Skeletal muscle tissue (tissue), 4 donors: ENCODE data around the gene TRIO. TPM values are rescaled to one million over a fixed set of nuclear protein-coding genes. Genes with fewer than 3 reads are reported as not detected.

Experiments
- H3K27ac ChIP-seq: one replicate; pipeline ENCODE4 v1.7.0; 2013; ENCODE audit warnings: mild to moderate bottlenecking, low read depth, low read length, inconsistent platforms
- H3K27me3 ChIP-seq, 3 donors: one replicate each; pipeline ENCODE4 v1.7.0; 2013; ENCODE audit warnings: low read length in 3 of 3; ENCODE audit not compliant: control insufficient read depth in 3 of 3, insufficient read depth in 3 of 3
- H3K36me3 ChIP-seq, 3 donors: one replicate each; pipeline ENCODE4 v1.7.0; 2013; ENCODE audit warnings: low read length in 3 of 3; ENCODE audit not compliant: control insufficient read depth in 3 of 3, insufficient read depth in 3 of 3
- H3K4me1 ChIP-seq, 3 donors: one replicate each; pipeline ENCODE4 v1.7.0; 2013; ENCODE audit warnings: low read length in 3 of 3, mild to moderate bottlenecking in 3 of 3; ENCODE audit not compliant: control insufficient read depth in 3 of 3, insufficient read depth in 3 of 3
- H3K4me3 ChIP-seq, 3 donors: one replicate each; pipeline ENCODE4 v1.7.0; 2013; ENCODE audit warnings: low read length in 3 of 3
- H3K9ac ChIP-seq, 3 donors: one replicate each; pipeline ENCODE4 v1.7.0; 2013; ENCODE audit warnings: low read length in 3 of 3, mild to moderate bottlenecking in 3 of 3, moderate library complexity in 2 of 3, low read depth in 1 of 3
- H3K9me3 ChIP-seq, 3 donors: one replicate each; pipeline ENCODE4 v1.7.0; 2013; ENCODE audit warnings: low read length in 3 of 3; ENCODE audit not compliant: control insufficient read depth in 3 of 3
- total RNA-seq: library from RNA; depleted of rRNA; stranded (reverse); fragments of >200 nt; gene quantifications from one replicate; pipeline ENCODE4 v1.2.3, GENCODE V29; 2014
- donor health status: Osteomylitis.

Gene TRIO
- total RNA-seq, 1 donor from 2014 or later, result 200 TPM

DNA sequence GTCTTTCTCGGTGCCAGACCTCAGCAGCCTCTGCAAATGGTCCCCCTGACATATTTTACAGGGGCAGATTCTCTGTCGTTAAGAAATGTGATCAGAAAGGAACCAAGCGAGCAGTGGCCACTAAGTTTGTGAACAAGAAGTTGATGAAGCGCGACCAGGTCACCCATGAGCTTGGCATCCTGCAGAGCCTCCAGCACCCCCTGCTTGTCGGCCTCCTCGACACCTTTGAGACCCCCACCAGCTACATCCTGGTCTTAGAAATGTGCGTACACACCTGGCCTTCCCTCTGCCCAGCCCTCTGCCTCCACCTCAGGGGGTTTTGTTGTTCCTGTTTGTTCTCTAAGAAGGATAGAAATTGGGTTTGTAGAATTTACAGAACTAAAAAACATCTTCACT, 361.2 kb downstream of the TRIO start:
- H3K27me3 ChIP-seq, result no peaks in the 10 kb centered on the region
- H3K9ac ChIP-seq, result no peak overlapping the region
- H3K4me3 ChIP-seq, result no peak overlapping the region
- no peaks in the 10 kb centered on the region for H3K9me3 ChIP-seq
- peaks cover 0 to 14% (median 12%) of the 10 kb centered on the region in 3 donors for H3K4me1 ChIP-seq
- H3K27ac ChIP-seq, result peak overlapping the region; percentile 80
- peaks cover 50 to 56% (median 50%) of the 10 kb centered on the region in 3 donors for H3K36me3 ChIP-seq

DNA sequence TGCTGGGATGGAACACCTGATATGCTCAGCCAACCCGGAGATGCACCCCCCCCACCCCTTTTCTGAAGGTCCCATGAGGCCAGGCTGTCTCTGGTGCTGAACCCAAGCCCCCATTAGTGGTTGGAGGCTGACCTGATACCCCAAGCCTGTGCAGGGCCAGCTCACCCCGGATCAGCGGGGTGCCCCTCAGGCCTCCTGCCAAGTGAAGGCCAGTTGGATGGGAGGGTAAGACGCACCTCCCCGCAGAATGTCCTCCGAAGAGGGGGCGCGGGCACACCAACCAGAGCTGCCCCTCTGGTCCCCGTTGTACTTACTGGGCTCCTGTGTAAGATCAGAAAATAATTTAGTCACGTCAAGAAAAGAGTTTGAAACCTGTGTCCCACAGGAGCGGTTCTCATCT, 361.7 kb downstream of the TRIO start:
- Histone ChIP-seq H3K27ac (no peak overlapping the region), H3K36me3 (peaks cover 48 to 56% (median 50%) of the 10 kb centered on the region in 3 donors)

DNA sequence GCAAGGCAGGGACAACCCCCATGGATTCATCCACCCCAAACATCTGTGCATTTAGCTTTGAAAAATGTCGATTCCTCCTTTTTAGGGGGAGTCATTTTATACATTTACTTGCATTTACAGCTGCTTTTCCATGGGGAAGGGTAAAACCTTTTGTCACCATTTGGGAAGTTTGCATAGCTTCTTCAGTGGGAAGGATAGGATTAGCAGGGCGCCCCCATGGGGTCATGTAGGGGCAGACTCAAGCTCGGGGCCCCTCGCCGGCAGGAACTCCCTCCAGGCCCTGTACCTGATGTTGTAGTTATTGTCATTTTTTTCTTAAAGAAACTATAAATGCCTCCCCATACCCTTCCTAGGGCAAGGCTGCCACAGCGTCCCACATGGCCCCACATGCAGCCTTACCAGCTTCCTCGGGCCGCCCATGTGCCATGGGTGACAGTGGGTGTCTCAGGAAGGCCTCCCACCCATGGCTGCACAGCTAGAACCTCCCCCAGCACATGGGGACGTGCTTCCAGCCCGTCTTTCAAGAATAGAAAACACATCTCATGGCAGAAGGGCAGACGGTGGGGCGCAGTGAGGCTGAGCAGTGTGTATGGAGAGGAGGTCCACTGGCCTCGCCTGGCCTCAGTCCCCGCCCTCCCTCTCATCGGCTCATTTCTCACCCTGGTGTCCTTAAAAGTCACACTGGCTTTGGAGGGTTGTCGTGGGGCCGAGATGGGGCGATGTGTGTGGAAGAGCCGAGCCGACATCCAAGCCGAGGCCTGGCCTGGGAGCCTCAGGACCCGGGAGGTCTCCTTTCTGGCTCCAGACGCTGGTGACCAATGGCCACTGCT, 362.4 kb downstream of the TRIO start:
- no peaks in the 10 kb centered on the region for H3K27me3 ChIP-seq
- H3K4me1 ChIP-seq, result peaks cover 0 to 14% (median 12%) of the 10 kb centered on the region in 3 donors
- peaks cover 46 to 56% (median 46%) of the 10 kb centered on the region in 3 donors for H3K36me3 ChIP-seq
- H3K4me3 ChIP-seq, result no peak overlapping the region
- no peaks in the 10 kb centered on the region for H3K9me3 ChIP-seq
- H3K9ac ChIP-seq, result no peak overlapping the region
- H3K27ac ChIP-seq, result no peak overlapping the region

More for the DNA sequence above, 361.7 kb downstream of the TRIO start:
- no peaks in the 10 kb centered on the region for H3K9me3 ChIP-seq
- no peaks in the 10 kb centered on the region for H3K27me3 ChIP-seq
- no peak overlapping the region for H3K9ac ChIP-seq
- H3K4me1 ChIP-seq, result peaks cover 0 to 14% (median 12%) of the 10 kb centered on the region in 3 donors
- H3K4me3 ChIP-seq, result no peak overlapping the region

DNA sequence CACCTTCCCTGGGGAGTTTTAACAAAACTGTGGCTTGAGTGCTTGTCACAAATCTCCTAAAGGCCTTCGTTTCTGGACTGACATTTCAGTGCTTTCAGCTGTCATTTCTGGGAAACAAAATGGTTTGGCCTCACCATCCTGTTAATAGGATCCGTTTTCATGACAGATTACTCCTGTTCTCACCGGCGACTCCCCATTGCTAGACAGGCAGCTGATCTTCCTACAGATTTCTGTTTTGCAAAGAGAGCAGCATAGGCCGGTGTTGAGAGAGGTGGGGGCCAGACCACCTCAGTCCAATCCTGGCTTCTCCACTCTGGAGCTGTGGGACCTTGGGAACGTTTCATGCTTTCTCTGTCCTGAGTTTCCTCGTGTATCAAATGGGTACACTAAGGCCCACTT, 363.0 kb downstream of the TRIO start:
- Histone ChIP-seq H3K36me3 (peaks cover 45 to 55% (median 46%) of the 10 kb centered on the region in 3 donors), H3K27ac (no peak overlapping the region), H3K9ac (no peak overlapping the region), H3K4me3 (no peak overlapping the region), H3K4me1 (peaks cover 0 to 14% (median 12%) of the 10 kb centered on the region in 3 donors), H3K9me3 (no peaks in the 10 kb centered on the region), H3K27me3 (no peaks in the 10 kb centered on the region)

DNA sequence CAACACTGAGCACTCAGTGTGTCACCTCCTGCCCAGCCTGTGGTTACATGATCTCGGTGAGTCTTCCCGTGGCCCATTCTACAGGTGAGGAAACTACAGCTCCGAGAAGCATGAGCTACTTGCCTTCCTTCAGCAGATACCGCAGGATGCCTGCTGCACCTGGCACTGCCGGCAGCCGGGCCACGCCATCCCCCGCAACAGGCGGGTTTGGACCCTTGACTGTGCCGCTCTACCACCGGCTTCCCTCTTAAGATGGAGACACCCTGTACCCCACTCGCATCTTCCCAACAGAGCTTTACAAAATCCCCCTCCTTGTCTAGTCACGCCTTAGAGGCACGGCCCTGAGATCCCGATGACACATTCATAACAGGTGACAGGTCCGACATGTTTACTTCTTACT, 363.5 kb downstream of the TRIO start:
- Histone ChIP-seq H3K27ac (no peak overlapping the region), H3K27me3 (no peaks in the 10 kb centered on the region), H3K4me3 (no peak overlapping the region), H3K36me3 (peaks cover 41 to 50% (median 41%) of the 10 kb centered on the region in 3 donors), H3K4me1 (peaks cover 0 to 14% (median 12%) of the 10 kb centered on the region in 3 donors), H3K9ac (no peak overlapping the region), H3K9me3 (no peaks in the 10 kb centered on the region)

DNA sequence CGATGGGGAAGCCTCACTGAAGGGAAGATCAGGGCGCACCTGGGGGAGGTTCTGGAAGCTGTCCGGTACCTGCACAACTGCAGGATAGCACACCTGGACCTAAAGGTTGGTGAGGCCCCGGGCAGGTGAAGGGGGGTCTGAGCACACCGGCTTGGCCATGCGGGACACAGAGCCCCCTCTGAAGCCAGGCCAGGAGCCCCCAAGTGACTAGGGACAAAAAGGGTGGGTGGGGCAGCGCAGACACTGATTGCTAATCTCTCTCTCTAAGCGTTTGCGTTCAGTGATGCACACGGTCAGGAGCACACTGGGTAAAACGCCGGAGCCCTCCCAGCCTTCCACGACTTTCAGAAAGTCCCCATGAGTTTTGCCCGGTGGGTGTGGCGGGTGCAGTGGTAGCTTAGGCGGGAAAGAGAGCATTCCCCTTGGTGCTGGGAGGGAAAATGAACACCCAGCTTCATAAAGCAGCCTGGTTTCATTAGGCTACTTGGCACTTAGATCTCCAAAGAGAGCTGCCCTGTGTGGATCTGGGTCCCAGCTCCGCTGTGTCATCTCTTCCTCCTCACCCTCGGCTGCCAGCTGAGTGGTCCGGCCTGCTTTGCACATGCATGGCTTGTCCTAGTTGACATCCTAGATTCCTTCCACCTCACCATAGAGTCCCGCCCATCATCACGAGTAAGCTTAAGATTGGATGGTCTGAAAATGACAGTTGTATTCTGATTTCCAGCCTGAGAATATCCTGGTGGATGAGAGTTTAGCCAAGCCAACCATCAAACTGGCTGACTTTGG, 364.2 kb downstream of the TRIO start:
- H3K27me3 ChIP-seq, result no peaks in the 10 kb centered on the region
- no peak overlapping the region for H3K4me3 ChIP-seq
- no peak overlapping the region for H3K27ac ChIP-seq
- H3K9ac ChIP-seq, result no peak overlapping the region
- H3K9me3 ChIP-seq, result no peaks in the 10 kb centered on the region
- peaks cover 0 to 14% (median 12%) of the 10 kb centered on the region in 3 donors for H3K4me1 ChIP-seq
- H3K36me3 ChIP-seq, result peaks cover 35 to 49% (median 35%) of the 10 kb centered on the region in 3 donors

DNA sequence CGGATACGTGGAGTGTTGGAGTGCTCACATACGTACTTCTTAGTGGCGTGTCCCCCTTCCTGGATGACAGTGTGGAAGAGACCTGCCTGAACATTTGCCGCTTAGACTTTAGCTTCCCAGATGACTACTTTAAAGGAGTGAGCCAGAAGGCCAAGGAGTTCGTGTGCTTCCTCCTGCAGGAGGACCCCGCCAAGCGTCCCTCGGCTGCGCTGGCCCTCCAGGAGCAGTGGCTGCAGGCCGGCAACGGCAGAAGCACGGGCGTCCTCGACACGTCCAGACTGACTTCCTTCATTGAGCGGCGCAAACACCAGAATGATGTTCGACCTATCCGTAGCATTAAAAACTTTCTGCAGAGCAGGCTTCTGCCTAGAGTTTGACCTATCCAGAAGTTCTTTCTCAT, 364.9 kb downstream of the TRIO start:
- Histone ChIP-seq H3K27me3 (no peaks in the 10 kb centered on the region), H3K4me3 (no peak overlapping the region), H3K27ac (no peak overlapping the region), H3K9me3 (no peaks in the 10 kb centered on the region), H3K4me1 (peaks cover 0 to 7% (median 7%) of the 10 kb centered on the region in 3 donors), H3K36me3 (peaks cover 29 to 43% (median 30%) of the 10 kb centered on the region in 3 donors), H3K9ac (no peak overlapping the region)

DNA sequence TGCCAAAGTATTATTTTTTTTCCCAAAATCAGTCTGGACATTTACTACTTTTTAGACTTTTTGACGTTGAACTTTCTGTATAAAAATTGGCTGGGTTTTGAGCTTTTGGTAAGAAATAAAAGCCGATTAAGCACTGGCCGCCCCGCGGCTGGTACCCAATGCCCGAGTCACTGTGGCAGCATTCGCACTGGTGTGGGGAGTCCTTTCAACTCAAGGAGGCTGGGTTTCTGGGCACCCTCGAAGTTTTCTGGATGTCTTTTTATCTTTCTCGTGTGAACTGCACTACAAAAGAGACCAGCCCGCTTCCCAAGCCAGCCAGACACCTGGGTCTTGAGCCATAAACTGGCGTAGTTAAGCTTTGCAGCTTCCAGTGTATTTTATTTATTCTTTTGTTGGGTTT, 366.4 kb downstream of the TRIO start:
- H3K9ac ChIP-seq, result no peak overlapping the region
- no peaks in the 10 kb centered on the region for H3K4me1 ChIP-seq
- no peaks in the 10 kb centered on the region for H3K27me3 ChIP-seq
- H3K27ac ChIP-seq, result no peak overlapping the region
- peaks cover 19 to 30% (median 22%) of the 10 kb centered on the region in 3 donors for H3K36me3 ChIP-seq
- no peak overlapping the region for H3K4me3 ChIP-seq
- H3K9me3 ChIP-seq, result no peaks in the 10 kb centered on the region

DNA sequence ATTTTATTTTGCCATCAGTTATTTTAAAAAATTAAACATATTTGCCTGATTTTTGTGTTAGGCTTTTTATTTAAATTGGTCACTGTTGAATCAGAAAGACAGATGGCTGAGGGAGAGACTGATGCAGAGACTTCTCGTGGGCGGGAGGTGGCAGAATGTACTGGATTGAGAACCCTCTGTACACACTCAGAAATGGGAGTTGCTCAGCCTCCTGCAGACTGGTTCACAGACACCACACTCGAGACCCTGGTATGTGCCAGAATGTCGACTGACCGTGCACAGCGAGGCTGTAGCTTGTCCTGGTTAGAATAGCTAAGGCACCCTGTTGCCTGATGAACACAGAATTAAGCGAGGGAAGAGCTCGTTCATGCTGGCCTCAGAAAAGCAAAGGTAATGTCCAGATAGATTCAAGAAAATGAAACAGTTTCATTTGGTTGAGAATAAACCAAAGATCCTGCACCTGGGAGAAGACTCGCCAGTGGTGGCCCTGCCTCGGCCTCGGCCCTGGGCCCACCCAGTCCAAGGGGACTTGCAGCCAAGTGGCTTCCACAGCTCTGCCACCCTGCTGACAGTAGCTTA, 367.1 kb downstream of the TRIO start:
- no peaks in the 10 kb centered on the region for H3K27me3 ChIP-seq
- H3K4me1 ChIP-seq, result no peaks in the 10 kb centered on the region
- no peaks in the 10 kb centered on the region for H3K9me3 ChIP-seq
- H3K36me3 ChIP-seq, result peaks cover 17 to 27% (median 22%) of the 10 kb centered on the region in 3 donors
- no peak overlapping the region for H3K9ac ChIP-seq
- no peak overlapping the region for H3K27ac ChIP-seq
- H3K4me3 ChIP-seq, result no peak overlapping the region
